ENCODE data around the gene H1-8. TPM values are rescaled to one million over a fixed set of nuclear protein-coding genes. Genes with fewer than 3 reads are reported as not detected.
"Not testable (repeated sequence)": the region's sequence is repeated elsewhere in the genome, so short reads cannot be mapped to it uniquely, and the experiment has no call there.

Gene H1-8
- total RNA-seq, 4 donors from 2014 or later, result not detected

DNA sequence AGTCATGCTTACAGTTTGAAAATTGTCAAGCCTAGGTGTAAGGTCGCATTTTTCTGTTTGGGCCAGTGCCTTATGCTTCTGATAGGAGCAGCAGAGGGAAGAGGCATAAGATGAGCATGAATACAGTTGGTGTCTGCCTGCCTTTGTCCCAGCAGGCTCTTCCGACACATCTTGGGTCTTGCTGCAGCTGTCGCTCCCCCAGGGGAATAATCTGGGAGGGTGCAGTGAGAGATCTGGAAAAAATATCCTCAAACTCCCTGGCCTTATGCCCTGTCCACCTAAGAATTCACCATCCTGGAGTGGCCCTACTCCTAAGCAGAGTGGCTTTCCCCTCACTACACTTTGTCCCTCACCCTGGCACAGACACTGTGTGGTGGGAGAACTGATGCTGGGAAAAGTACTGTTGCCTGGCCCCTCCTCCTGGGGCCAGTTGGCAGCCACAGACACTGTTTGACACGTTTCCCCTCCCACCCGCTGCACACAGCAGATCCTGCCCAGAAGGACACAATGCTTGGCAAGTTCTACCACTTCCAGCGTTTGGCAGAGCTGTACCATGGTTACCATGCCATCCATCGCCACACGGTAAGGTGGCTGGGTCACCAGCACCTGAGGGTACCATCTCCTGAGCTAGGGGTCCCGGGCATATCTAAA lies 35.7 kb upstream of the H1-8 start:
- Histone ChIP-seq H3K36me3 (no peaks in the 10 kb centered on the region), H3K9me3 (no peaks in the 10 kb centered on the region), H3K27ac (no peak overlapping the region), H3K4me1 (no peaks in the 10 kb centered on the region), H3K27me3 (no peaks in the 10 kb centered on the region), H3K4me3 (no peak overlapping the region)
- no peak for DNase-seq
- 40 to 84% methylated on average over 2 to 9 of the region's 9 CpGs for WGBS, 2 donors (ENCODE audit: low coverage in 1 of 2)
- in situ Hi-C loops (cut with MboI; ENCODE audit: low pct_ligation_motif_present in 1 of 4, low pct_unique_long_range_greater_than_20kb in 1 of 4, low sequenced_read_pairs in 3 of 4) (no loop called here), intact Hi-C loops (cut with DNase I; ENCODE audit: low total_unique reads) (no loop called here)
- TF ChIP-seq, protein P1, sequence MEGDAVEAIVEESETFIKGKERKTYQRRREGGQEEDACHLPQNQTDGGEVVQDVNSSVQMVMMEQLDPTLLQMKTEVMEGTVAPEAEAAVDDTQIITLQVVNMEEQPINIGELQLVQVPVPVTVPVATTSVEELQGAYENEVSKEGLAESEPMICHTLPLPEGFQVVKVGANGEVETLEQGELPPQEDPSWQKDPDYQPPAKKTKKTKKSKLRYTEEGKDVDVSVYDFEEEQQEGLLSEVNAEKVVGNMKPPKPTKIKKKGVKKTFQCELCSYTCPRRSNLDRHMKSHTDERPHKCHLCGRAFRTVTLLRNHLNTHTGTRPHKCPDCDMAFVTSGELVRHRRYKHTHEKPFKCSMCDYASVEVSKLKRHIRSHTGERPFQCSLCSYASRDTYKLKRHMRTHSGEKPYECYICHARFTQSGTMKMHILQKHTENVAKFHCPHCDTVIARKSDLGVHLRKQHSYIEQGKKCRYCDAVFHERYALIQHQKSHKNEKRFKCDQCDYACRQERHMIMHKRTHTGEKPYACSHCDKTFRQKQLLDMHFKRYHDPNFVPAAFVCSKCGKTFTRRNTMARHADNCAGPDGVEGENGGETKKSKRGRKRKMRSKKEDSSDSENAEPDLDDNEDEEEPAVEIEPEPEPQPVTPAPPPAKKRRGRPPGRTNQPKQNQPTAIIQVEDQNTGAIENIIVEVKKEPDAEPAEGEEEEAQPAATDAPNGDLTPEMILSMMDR (IDR thresholded peaks at IDR 0.05), result no peak
- TF ChIP-seq POLR2AphosphoS5 (IDR thresholded peaks at IDR 0.05), result no peak
- TF ChIP-seq EP300 (IDR thresholded peaks at IDR 0.05; ENCODE audit: low read depth), result no peak
- TF ChIP-seq POLR2A (IDR thresholded peaks at IDR 0.05), result no peak

DNA sequence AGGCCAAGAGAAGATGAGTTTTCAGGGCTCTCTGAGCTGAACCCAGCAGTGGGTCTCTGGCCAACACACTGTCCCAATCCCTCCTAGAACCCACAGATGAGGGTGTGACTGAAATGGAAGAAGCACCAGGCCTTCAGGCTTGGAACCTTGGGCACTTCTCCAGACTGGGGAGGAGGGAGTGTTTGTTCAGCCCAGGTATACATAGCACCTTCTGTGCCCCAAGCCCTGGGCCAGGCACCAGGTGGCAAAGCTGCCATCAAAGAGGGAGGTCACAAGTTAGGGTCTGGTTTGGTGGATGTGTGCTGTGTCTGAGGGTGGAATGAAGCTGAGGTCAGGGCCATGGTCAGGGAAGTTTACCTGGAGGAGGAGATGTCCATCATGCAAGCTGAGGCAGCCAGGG lies 30.4 kb upstream of the H1-8 start:
- in situ Hi-C loops (cut with MboI; ENCODE audit: low pct_ligation_motif_present in 1 of 4, low pct_unique_long_range_greater_than_20kb in 1 of 4, low sequenced_read_pairs in 3 of 4) (no loop called here), intact Hi-C loops (cut with DNase I; ENCODE audit: low total_unique reads) (no loop called here)
- no peaks in the 10 kb centered on the region for H3K36me3 ChIP-seq
- H3K4me1 ChIP-seq, result no peaks in the 10 kb centered on the region
- TF ChIP-seq POLR2AphosphoS5 (IDR thresholded peaks at IDR 0.05), result no peak
- no peak for TF ChIP-seq EP300 (IDR thresholded peaks at IDR 0.05; ENCODE audit: low read depth)
- TF ChIP-seq POLR2A (IDR thresholded peaks at IDR 0.05), result no peak
- no peak for DNase-seq
- no peaks in the 10 kb centered on the region for H3K27me3 ChIP-seq
- H3K9me3 ChIP-seq, result no peaks in the 10 kb centered on the region
- H3K4me3 ChIP-seq, result no peak overlapping the region
- no peak overlapping the region for H3K27ac ChIP-seq

DNA sequence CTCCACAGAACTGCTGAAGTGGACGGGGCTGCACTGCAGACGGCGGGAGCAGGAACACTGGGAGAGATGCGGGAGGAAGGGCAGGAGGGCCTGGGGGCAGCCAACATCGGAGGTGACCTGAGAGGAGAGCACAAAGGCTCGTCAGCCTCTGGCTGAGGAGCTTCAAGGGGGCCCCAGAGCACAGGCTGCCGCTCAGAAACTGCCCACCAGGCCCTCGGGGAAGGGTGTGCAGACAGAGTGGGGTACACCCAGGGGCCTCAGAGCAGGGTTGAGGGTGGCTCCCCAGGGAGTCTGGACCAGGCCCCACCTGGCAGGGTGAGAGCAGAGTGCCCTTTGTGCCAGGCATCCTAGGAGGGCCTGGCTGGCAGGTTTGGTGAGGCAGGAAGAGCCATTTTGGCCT lies 29.3 kb upstream of the H1-8 start:
- Histone ChIP-seq H3K27ac (no peak overlapping the region), H3K27me3 (no peaks in the 10 kb centered on the region), H3K9me3 (no peaks in the 10 kb centered on the region), H3K4me3 (no peak overlapping the region), H3K4me1 (no peaks in the 10 kb centered on the region), H3K36me3 (no peaks in the 10 kb centered on the region)
- DNase-seq, result no peak
- in situ Hi-C loops (cut with MboI; ENCODE audit: low pct_ligation_motif_present in 1 of 4, low pct_unique_long_range_greater_than_20kb in 1 of 4, low sequenced_read_pairs in 3 of 4), result no loop called here
- no peak for TF ChIP-seq EP300 (IDR thresholded peaks at IDR 0.05; ENCODE audit: low read depth)
- no peak for TF ChIP-seq POLR2A (IDR thresholded peaks at IDR 0.05)
- TF ChIP-seq, protein P1 (IDR thresholded peaks at IDR 0.05), result no peak
- no peak for TF ChIP-seq POLR2AphosphoS5 (IDR thresholded peaks at IDR 0.05)
- 91 to 94% methylated on average over 5 to 8 of the region's 8 CpGs for WGBS, 2 donors (ENCODE audit: low coverage in 1 of 2)
- intact Hi-C loops (cut with DNase I; ENCODE audit: low total_unique reads), result no loop called here

DNA sequence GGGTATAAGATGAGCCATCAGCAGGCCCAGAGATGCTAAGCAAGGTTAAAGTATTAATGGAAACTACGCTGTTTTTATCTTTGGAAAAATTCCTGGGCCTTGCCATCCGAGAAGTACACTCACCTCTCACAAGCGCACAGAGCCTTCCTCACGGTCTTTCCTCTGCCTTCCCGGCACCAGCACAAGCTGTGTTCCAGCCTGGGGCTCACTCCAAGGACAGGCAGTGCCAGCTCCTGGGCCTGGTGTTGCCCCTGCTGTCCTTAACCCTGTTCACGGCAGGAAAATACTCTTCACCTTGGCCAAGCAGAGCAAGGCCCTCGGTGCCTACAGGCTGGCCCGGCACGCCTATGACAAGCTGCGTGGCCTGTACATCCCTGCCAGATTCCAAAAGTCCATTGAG lies 28.9 kb upstream of the H1-8 start:
- in situ Hi-C loops (cut with MboI; ENCODE audit: low pct_ligation_motif_present in 1 of 4, low pct_unique_long_range_greater_than_20kb in 1 of 4, low sequenced_read_pairs in 3 of 4) (no loop called here), intact Hi-C loops (cut with DNase I; ENCODE audit: low total_unique reads) (no loop called here)
- Histone ChIP-seq H3K27ac (no peak overlapping the region), H3K27me3 (no peaks in the 10 kb centered on the region), H3K4me3 (no peak overlapping the region), H3K36me3 (no peaks in the 10 kb centered on the region), H3K9me3 (no peaks in the 10 kb centered on the region), H3K4me1 (no peaks in the 10 kb centered on the region)
- TF ChIP-seq, protein P1 (IDR thresholded peaks at IDR 0.05), result no peak
- TF ChIP-seq POLR2A (IDR thresholded peaks at IDR 0.05), result no peak
- WGBS, 2 donors (ENCODE audit: low coverage in 1 of 2), result 94% methylated on average over 10 of the region's 10 CpGs; no CpG with 5 or more reads in 1 of the 2 donors
- no peak for DNase-seq

DNA sequence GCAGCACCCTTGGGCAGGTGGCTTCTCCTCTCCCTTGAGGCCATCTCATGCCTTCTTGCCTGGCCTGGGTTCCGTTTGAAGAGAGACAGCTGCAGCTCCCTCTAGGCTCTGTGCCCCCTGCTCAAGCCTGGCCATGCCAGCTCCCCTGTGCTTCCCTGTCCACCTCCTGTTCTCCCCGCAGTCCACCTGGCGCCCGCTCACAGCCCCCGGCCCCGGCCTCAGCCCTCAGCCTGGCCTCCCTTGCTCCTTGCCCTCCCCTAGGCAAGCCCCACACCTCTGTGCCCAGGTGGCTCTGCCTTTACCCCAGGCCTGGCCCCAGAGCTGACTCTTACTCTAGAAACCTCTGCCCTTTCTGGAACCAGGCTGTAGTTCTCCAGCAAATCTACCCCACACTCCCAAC lies 28.4 kb upstream of the H1-8 start:
- H3K27me3 ChIP-seq, result no peaks in the 10 kb centered on the region
- intact Hi-C loops (cut with DNase I; ENCODE audit: low total_unique reads), result no loop called here
- in situ Hi-C loops (cut with MboI; ENCODE audit: low pct_ligation_motif_present in 1 of 4, low pct_unique_long_range_greater_than_20kb in 1 of 4, low sequenced_read_pairs in 3 of 4), result no loop called here
- H3K27ac ChIP-seq, result no peak overlapping the region
- no peaks in the 10 kb centered on the region for H3K9me3 ChIP-seq
- DNase-seq, result no peak
- H3K4me1 ChIP-seq, result no peaks in the 10 kb centered on the region
- TF ChIP-seq EP300 (IDR thresholded peaks at IDR 0.05; ENCODE audit: low read depth), result no peak
- TF ChIP-seq, protein P1 (IDR thresholded peaks at IDR 0.05), result no peak
- TF ChIP-seq POLR2AphosphoS5 (IDR thresholded peaks at IDR 0.05), result no peak
- TF ChIP-seq POLR2A (IDR thresholded peaks at IDR 0.05), result no peak
- 82% methylated on average over 6 of the region's 6 CpGs; no CpG with 5 or more reads in 1 of the 2 donors for WGBS, 2 donors (ENCODE audit: low coverage in 1 of 2)
- H3K36me3 ChIP-seq, result no peaks in the 10 kb centered on the region
- H3K4me3 ChIP-seq, result no peak overlapping the region

DNA sequence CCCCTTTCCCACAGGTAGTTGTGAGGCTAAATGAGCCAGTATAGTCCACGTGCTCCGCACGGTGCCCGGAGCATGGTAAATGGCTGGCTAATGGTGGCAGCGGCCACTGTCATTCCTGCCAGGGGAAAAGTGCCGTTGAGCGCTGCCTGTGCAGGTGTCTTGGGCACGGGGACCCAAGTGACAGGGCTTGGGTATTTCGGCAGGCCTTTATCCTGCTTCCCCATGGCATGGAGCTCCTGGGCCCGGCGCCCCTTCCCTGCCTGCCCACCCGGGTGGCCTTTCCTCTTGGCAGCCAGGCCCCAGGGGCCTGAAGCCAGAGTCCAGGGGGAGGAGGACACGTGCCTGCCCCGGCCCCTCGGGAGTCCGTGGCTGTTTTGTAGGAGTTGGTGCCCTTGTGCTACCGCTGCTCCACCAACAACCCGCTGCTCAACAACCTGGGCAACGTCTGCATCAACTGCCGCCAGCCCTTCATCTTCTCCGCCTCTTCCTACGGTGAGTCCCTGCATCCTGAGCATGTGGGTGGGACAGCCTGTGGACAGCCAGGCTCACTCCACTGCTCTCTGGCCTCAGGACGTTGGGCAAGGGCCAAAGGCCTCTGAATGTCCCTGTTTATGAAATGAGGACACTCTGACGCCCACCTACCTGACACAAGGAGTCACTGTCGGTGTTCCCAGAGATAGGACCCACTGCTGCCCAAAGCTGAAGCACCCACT lies 27.7 kb upstream of the H1-8 start:
- intact Hi-C loops (cut with DNase I; ENCODE audit: low total_unique reads); H3K27ac ChIP-seq; H3K4me3 ChIP-seq; H3K36me3 ChIP-seq; H3K4me1 ChIP-seq; in situ Hi-C loops (cut with MboI; ENCODE audit: low pct_ligation_motif_present in 1 of 4, low pct_unique_long_range_greater_than_20kb in 1 of 4, low sequenced_read_pairs in 3 of 4); H3K27me3 ChIP-seq; H3K9me3 ChIP-seq; DNase-seq: not testable (repeated sequence)
- WGBS, 2 donors (ENCODE audit: low coverage in 1 of 2), result 95% methylated on average over 15 of the region's 25 CpGs; no CpG with 5 or more reads in 1 of the 2 donors

All from transverse colon (tissue), 4 donors.